Neutrophil (primary cell): ENCODE measurements around the gene GCK.

ENCODE experiments used
- H3K27ac ChIP-seq: fragments of 200-600 bp; sonication (generic); 2 replicates; pipeline ENCODE4 v1.5.1; 2016; ENCODE audit warnings: mild to moderate bottlenecking, moderate library complexity
- H3K27me3 ChIP-seq: fragments of 200-600 bp; sonication (generic); 2 replicates; pipeline ENCODE4 v1.6.0; 2016; ENCODE audit warnings: mild to moderate bottlenecking
- H3K36me3 ChIP-seq: fragments of 200-600 bp; sonication (generic); 2 replicates; pipeline ENCODE4 v1.5.1; 2017
- H3K4me1 ChIP-seq, 2 experiments: fragments of 200-600 bp in 1 of 2; sonication (generic) in 1 of 2; 1 replicate in 1 of 2; 2 replicates in 1 of 2; pipeline versions ENCODE4 v1.5.1 to v1.6.1; 2013 to 2016; ENCODE audit warnings: low read depth in 1 of 2, low read length in 1 of 2, mild to moderate bottlenecking in 1 of 2, moderate library complexity in 1 of 2; ENCODE audit not compliant: control insufficient read depth in 1 of 2, insufficient read depth in 1 of 2
- H3K4me3 ChIP-seq, 2 experiments: fragments of 200-600 bp in 1 of 2; sonication (generic) in 1 of 2; 1 replicate in 1 of 2; 2 replicates in 1 of 2; pipeline ENCODE4 v1.5.1; 2013 to 2016; ENCODE audit warnings: low read depth in 1 of 2, low read length in 1 of 2, mild to moderate bottlenecking in 1 of 2, moderate library complexity in 1 of 2
- H3K9me3 ChIP-seq: fragments of 200-600 bp; sonication (generic); 2 replicates; pipeline ENCODE4 v1.5.1; 2016
- CTCF ChIP-seq: fragments of 200-600 bp; sonication (generic); IDR thresholded peaks from 2 replicates; pipeline ENCODE4 v1.5.1; 2016; ENCODE audit warnings: antibody characterized with exemption

Gene GCK

DNA sequence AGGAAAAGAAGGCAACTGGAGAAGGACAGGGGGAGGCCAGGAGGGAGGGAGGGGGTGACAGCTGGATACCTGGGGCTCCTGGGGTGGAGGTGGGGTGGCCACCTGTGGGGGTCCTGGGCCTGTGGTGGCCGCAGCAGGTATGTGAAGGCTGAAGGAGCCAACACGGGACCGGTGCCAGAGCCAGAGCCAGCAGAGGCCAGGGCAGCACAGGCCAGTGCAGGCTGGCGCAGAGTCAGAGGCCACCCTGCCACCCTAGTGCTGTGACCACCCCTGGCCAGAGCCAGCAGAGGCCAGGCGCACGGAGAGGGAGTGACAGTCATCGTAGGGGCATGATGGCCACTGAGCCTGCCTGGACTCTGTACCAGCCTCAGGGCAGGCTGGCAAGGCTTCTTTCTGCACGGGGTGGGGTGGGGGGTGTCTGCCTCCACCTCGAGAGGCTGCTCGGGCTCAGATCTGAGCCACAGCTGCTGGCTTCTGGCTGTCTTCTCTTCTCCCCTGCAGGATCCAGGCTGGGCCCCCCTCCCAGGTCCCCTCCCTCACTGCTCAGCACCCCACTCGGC is 40.4 kb upstream of the GCK start:
- TF ChIP-seq CTCF, result no peak
- no peaks in the 10 kb centered on the region for H3K36me3 ChIP-seq
- H3K4me3 ChIP-seq, result no peak overlapping the region
- no peaks in the 10 kb centered on the region for H3K4me1 ChIP-seq
- H3K27me3 ChIP-seq, result peaks cover 3% of the 10 kb centered on the region
- H3K9me3 ChIP-seq, result no peaks in the 10 kb centered on the region
- H3K27ac ChIP-seq, result no peak overlapping the region

- H3K27ac ChIP-seq, result no peak overlapping the region
- no peak for TF ChIP-seq CTCF
- no peak overlapping the region for H3K4me3 ChIP-seq
- H3K4me1 ChIP-seq, result no peaks in the 10 kb centered on the region
- no peaks in the 10 kb centered on the region for H3K36me3 ChIP-seq
- no peaks in the 10 kb centered on the region for H3K9me3 ChIP-seq
- H3K27me3 ChIP-seq, result peaks cover 3% of the 10 kb centered on the region
Observed at GRCh38 chr7:44228571-44229350, 39.5 kb upstream of the GCK start.

GRCh38 chr7:44227911-44228310 is 38.7 kb upstream of the GCK start:
- no peak overlapping the region for H3K27ac ChIP-seq
- no peaks in the 10 kb centered on the region for H3K36me3 ChIP-seq
- no peaks in the 10 kb centered on the region for H3K4me1 ChIP-seq
- no peak overlapping the region for H3K4me3 ChIP-seq
- H3K9me3 ChIP-seq, result no peaks in the 10 kb centered on the region
- H3K27me3 ChIP-seq, result peaks cover 3% of the 10 kb centered on the region
- no peak for TF ChIP-seq CTCF

DNA sequence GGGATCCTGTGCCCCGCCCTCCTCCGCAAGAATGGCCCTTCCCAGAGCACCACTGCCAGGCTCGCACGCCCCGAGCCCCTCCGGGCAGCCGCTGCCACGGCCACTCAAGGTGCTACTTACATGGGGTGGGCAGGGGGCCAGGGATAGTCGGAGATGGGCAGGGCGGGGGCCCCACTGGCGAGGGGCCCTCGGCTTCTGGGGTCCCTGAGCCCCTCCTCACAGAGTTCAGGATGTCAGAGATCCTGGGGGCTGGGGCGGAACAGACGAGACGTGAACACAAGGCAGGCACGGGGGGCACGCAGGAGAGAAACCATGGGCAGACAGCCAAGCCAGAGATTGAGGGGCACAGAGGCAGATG is 37.1 kb upstream of the GCK start:
- Histone ChIP-seq H3K4me3 (no peak overlapping the region), H3K4me1 (no peaks in the 10 kb centered on the region), H3K27ac (no peak overlapping the region), H3K36me3 (no peaks in the 10 kb centered on the region), H3K9me3 (no peaks in the 10 kb centered on the region), H3K27me3 (peaks cover 3% of the 10 kb centered on the region)
- no peak for TF ChIP-seq CTCF

- Histone ChIP-seq H3K9me3 (no peaks in the 10 kb centered on the region), H3K4me3 (no peak overlapping the region), H3K27ac (no peak overlapping the region), H3K36me3 (no peaks in the 10 kb centered on the region), H3K4me1 (no peaks in the 10 kb centered on the region), H3K27me3 (peaks cover 3% of the 10 kb centered on the region)
- no peak for TF ChIP-seq CTCF
Observed at GRCh38 chr7:44225566-44226395, 36.5 kb upstream of the GCK start.
